H1 (cell line): Measurements from ENCODE around the gene CACNG5. TPM values are rescaled to one million over a fixed set of nuclear protein-coding genes. Genes with fewer than 3 reads are reported as not detected.

Source experiments
- CTCF ChIA-PET: fragments of 300-600 bp; sonication (Branson Sonifier 250); formaldehyde crosslinking; loops from one replicate; lab custom pipeline; 2021; ENCODE audit not compliant: partially characterized antibody; lab: Charles Lee
- POLR2A ChIA-PET: fragments of 300-600 bp; sonication (Branson Sonifier 250); formaldehyde crosslinking; loops from one replicate; lab custom pipeline; 2021; ENCODE audit warnings: inconsistent platforms; ENCODE audit not compliant: partially characterized antibody; lab: Charles Lee
- DNase-seq, 2 experiments: peaks; one replicate each; pipeline versions ENCODE4 v3.0.0 to v3.0.0-alpha.2; 2010 to 2022; ENCODE audit warnings: low spot score in 2 of 2, low read depth in 1 of 2, mixed read lengths in 1 of 2
- FAIRE-seq: peaks from 2 replicates; lab custom pipeline; 2011; peaks lifted over from hg19 to GRCh38; lab: Jason Lieb, UNC
- H2AFZ ChIP-seq: 2 replicates; pipeline ENCODE4 v1.8.1; 2012; ENCODE audit warnings: low read length, inconsistent platforms
- H2AK5ac ChIP-seq: 2 replicates; pipeline ENCODE4 v1.6.1; 2013; ENCODE audit warnings: low read depth, low read length
- H2BK120ac ChIP-seq: replicated peaks from 2 replicates; pipeline ENCODE3; 2013; ENCODE audit warnings: low read depth, low read length, inconsistent platforms
- H2BK12ac ChIP-seq: 2 replicates; pipeline ENCODE4 v1.6.1; 2013; ENCODE audit warnings: low read depth, low read length
- H2BK15ac ChIP-seq: 2 replicates; pipeline ENCODE4 v1.6.1; 2013; ENCODE audit warnings: low read length
- H2BK20ac ChIP-seq: 2 replicates; pipeline ENCODE4 v1.6.1; 2013; ENCODE audit warnings: low read length
- H2BK5ac ChIP-seq: 2 replicates; pipeline ENCODE4 v1.6.1; 2013; ENCODE audit warnings: low read depth, low read length
- H3K14ac ChIP-seq: 2 replicates; pipeline ENCODE4 v1.6.1; 2013; ENCODE audit warnings: inconsistent platforms; ENCODE audit not compliant: insufficient read length
- H3K18ac ChIP-seq: 2 replicates; pipeline ENCODE4 v1.6.1; 2013; ENCODE audit warnings: low read length; ENCODE audit errors: extremely low read depth
- H3K23ac ChIP-seq: 2 replicates; pipeline ENCODE4 v1.6.1; 2013; ENCODE audit warnings: inconsistent platforms; ENCODE audit not compliant: insufficient read length
- H3K23me2 ChIP-seq: 2 replicates; pipeline ENCODE4 v1.6.1; 2013; ENCODE audit warnings: low read depth, low read length
- H3K27ac ChIP-seq: 2 replicates; pipeline ENCODE4 v1.6.1; 2011; ENCODE audit warnings: low read depth, low read length, inconsistent platforms
- H3K27me3 ChIP-seq, 4 experiments: replicated peaks in 1 of 4; 1 replicate in 1 of 4; 2 replicates in 3 of 4; pipeline versions ENCODE4 v1.6.1 to v1.8.1; 2011 to 2013; ENCODE audit warnings: low read length in 3 of 4, mild to moderate bottlenecking in 3 of 4, inconsistent platforms in 2 of 4, mixed read lengths in 2 of 4, moderate library complexity in 1 of 4; ENCODE audit not compliant: control insufficient read depth in 3 of 4, insufficient read depth in 3 of 4; ENCODE audit errors: extremely low read depth in 1 of 4
- H3K36me3 ChIP-seq, 4 experiments: 2 replicates each; pipeline versions ENCODE4 v1.6.1 to v1.8.1; 2011 to 2013; ENCODE audit warnings: mild to moderate bottlenecking in 4 of 4, low read length in 3 of 4, moderate library complexity in 2 of 4, control low read depth in 1 of 4, inconsistent platforms in 1 of 4; ENCODE audit not compliant: insufficient read depth in 4 of 4, control insufficient read depth in 2 of 4
- H3K4ac ChIP-seq: replicated peaks from 2 replicates; pipeline ENCODE3; 2013; ENCODE audit warnings: low read length, low read depth, mixed read lengths, inconsistent platforms; ENCODE audit not compliant: insufficient read length
- H3K4me1 ChIP-seq, 4 experiments: replicated peaks in 1 of 4; 1 replicate in 1 of 4; 2 replicates in 3 of 4; pipeline versions ENCODE4 v1.6.1 to v1.8.1; 2011 to 2013; ENCODE audit warnings: low read length in 3 of 4, inconsistent platforms in 2 of 4, mixed read lengths in 1 of 4; ENCODE audit not compliant: insufficient read depth in 4 of 4, control insufficient read depth in 3 of 4
- H3K4me2 ChIP-seq, 2 experiments: 2 replicates each; pipeline versions ENCODE4 v1.6.1 to v1.8.1; 2011 to 2013; ENCODE audit warnings: low read depth in 2 of 2, low read length in 2 of 2, control low read depth in 1 of 2, inconsistent platforms in 1 of 2, mild to moderate bottlenecking in 1 of 2; ENCODE audit not compliant: insufficient read depth in 1 of 2
- H3K4me3 ChIP-seq, 4 experiments: fragments of 200-600, 300-600 bp in 1 of 4; sonication (generic), shearing (Covaris generic), sonication (Bioruptor Twin) in 1 of 4; 2 replicates each; pipeline versions ENCODE4 v1.5.1 to v1.8.1; 2011 to 2016; ENCODE audit warnings: low read length in 4 of 4, low read depth in 3 of 4, control low read depth in 2 of 4, inconsistent platforms in 2 of 4, mild to moderate bottlenecking in 2 of 4, mixed read lengths in 1 of 4, moderate library complexity in 1 of 4; ENCODE audit not compliant: insufficient read depth in 2 of 4; ENCODE audit errors: extremely low read depth in 1 of 4
- H3K56ac ChIP-seq: replicated peaks from 2 replicates; pipeline ENCODE3; 2013; ENCODE audit warnings: low read depth, mild to moderate bottlenecking, mixed read lengths, low read length, inconsistent platforms; ENCODE audit not compliant: insufficient read length
- H3K79me1 ChIP-seq: 2 replicates; pipeline ENCODE4 v1.6.1; 2013; ENCODE audit warnings: low read depth, low read length, control low read depth
- H3K79me2 ChIP-seq, 2 experiments: 2 replicates each; pipeline versions ENCODE4 v1.6.1 to v1.8.1; 2012 to 2013; ENCODE audit warnings: low read length in 2 of 2, mild to moderate bottlenecking in 2 of 2, inconsistent platforms in 1 of 2; ENCODE audit not compliant: insufficient read depth in 2 of 2, control insufficient read depth in 1 of 2
- H3K9ac ChIP-seq, 4 experiments: replicated peaks in 1 of 4; 1 replicate in 1 of 4; 2 replicates in 3 of 4; pipeline versions ENCODE4 v1.6.1 to v1.8.1; 2011 to 2013; ENCODE audit warnings: low read depth in 3 of 4, low read length in 3 of 4, control low read depth in 2 of 4, mild to moderate bottlenecking in 2 of 4, moderate library complexity in 2 of 4, inconsistent platforms in 1 of 4; ENCODE audit errors: extremely low read depth in 1 of 4
- H3K9me3 ChIP-seq, 2 experiments: 2 replicates each; pipeline versions ENCODE4 v1.6.1 to v1.8.1; 2012 to 2013; ENCODE audit warnings: mild to moderate bottlenecking in 2 of 2, moderate library complexity in 2 of 2, control low read depth in 1 of 2, inconsistent platforms in 1 of 2, low read depth in 1 of 2, low read length in 1 of 2, mixed read lengths in 1 of 2; ENCODE audit not compliant: insufficient read depth in 2 of 2
- H4K20me1 ChIP-seq, 2 experiments: replicated peaks in 1 of 2; 2 replicates each; pipeline versions ENCODE3 to v1.8.1; 2011 to 2013; ENCODE audit warnings: inconsistent platforms in 2 of 2, low read length in 2 of 2, mild to moderate bottlenecking in 1 of 2; ENCODE audit not compliant: insufficient read depth in 2 of 2, control insufficient read depth in 1 of 2
- H4K5ac ChIP-seq: 2 replicates; pipeline ENCODE4 v1.6.1; 2013; ENCODE audit warnings: low read length, low read depth, mixed read lengths, inconsistent platforms; ENCODE audit not compliant: insufficient read length
- H4K8ac ChIP-seq: 2 replicates; pipeline ENCODE4 v1.8.0; 2013; ENCODE audit warnings: mild to moderate bottlenecking, moderate library complexity, low read length, inconsistent platforms; ENCODE audit not compliant: insufficient read depth; ENCODE audit errors: extremely low read depth
- H4K91ac ChIP-seq: replicated peaks from 2 replicates; pipeline ENCODE3; 2013; ENCODE audit warnings: low read length, mixed read lengths, inconsistent platforms; ENCODE audit not compliant: insufficient read length
- RBBP5 ChIP-seq: IDR thresholded peaks from 2 replicates; pipeline ENCODE4 v1.7.1; 2012; ENCODE audit warnings: low read depth, mild to moderate bottlenecking, inconsistent platforms, low read length, moderate library complexity, borderline replicate concordance
- TAF1 ChIP-seq: IDR thresholded peaks from 2 replicates; pipeline ENCODE4 v1.6.1; 2011; ENCODE audit warnings: mild to moderate bottlenecking, low read depth, low read length
- YY1 ChIP-seq: IDR thresholded peaks from 2 replicates; pipeline ENCODE4 v1.6.1; 2011; ENCODE audit warnings: low read depth, mild to moderate bottlenecking, low read length
- WGBS, 2 experiments: shearing (Covaris generic) in 1 of 2; methylation state at CpG; one replicate each; pipeline versions ENCODE4 v1.1.6 to v1.1.7; 2013 to 2015; ENCODE audit warnings: low lambda C conversion rate in 2 of 2, mixed read lengths in 2 of 2, inconsistent platforms in 1 of 2, low coverage in 1 of 2, missing lambda C conversion rate in 1 of 2; ENCODE audit not compliant: insufficient replicate concordance in 2 of 2, insufficient coverage in 1 of 2, insufficient read length in 1 of 2; ENCODE audit errors: extremely low coverage in 1 of 2, missing lambda C conversion rate in 1 of 2; 5-methylcytosine and 5-hydroxymethylcytosine counted together
- polyA plus RNA-seq, 7 experiments: library from polyadenylated mRNA; depleted of rRNA in 3 of 7; stranded (reverse) in 5 of 7; unstranded in 2 of 7; fragments of >200 nt in 5 of 7; fragments of 200-250 nt in 2 of 7; gene quantifications; 1 replicate in 5 of 7; 2 replicates in 1 of 7; 4 replicates in 1 of 7; pipeline versions ENCODE4 v1.2.1 to v1.2.3, GENCODE V29; 2011 to 2013; ENCODE audit warnings: missing spikeins in 2 of 7, mixed read lengths in 2 of 7
- total RNA-seq: library from RNA; stranded (reverse); fragmentation: NEBNext Ultra II Directional; extraction: Animal tissue kit (Norgen Biotek cat#: 25700); gene quantifications from 2 replicates; pipeline ENCODE4 v1.2.1, GENCODE V29; 2021
- TF ChIP-seq, protein P1 (sequence below): IDR thresholded peaks from 2 replicates; pipeline ENCODE4 v1.6.1; 2011; ENCODE audit warnings: low read depth, mild to moderate bottlenecking, low read length; ENCODE audit not compliant: insufficient read depth

Gene CACNG5
- total and polyA plus RNA-seq, 2 of the 8 experiments (the other 6 are each of a cell fraction or from before 2014, with no cell fraction given): 2.2 to 3.1 TPM

- Histone ChIP-seq H3K4ac (no peak overlapping the region), H3K23ac (no peak overlapping the region), H3K9ac (no peak overlapping the region), H2AFZ (no peak overlapping the region), H3K9me3 (peaks cover 1 to 10% of the 10 kb centered on the region in 2 experiments; a peak in 3 of 4 replicates), H3K14ac (no peak overlapping the region), H4K5ac (no peak overlapping the region), H2BK15ac (no peak overlapping the region), H3K27me3 (0 out of 7 replicates have a peak, but pooled peaks cover 0 to 3% (median 0%) of the 10 kb centered on the region in 4 experiments), H3K23me2 (no peaks in the 10 kb centered on the region), H2BK5ac (no peak overlapping the region), H4K20me1 (no peaks in the 10 kb centered on the region), H3K36me3 (no peaks in the 10 kb centered on the region), H2BK120ac (no peak overlapping the region), H3K27ac (no peak overlapping the region), H3K4me1 (no peaks in the 10 kb centered on the region), H2BK12ac (no peak overlapping the region), H3K79me2 (no peaks in the 10 kb centered on the region), H3K18ac (no peak overlapping the region), H3K4me2 (no peak overlapping the region), H3K79me1 (0 out of 2 replicates have a peak, but pooled peaks cover 2% of the 10 kb centered on the region), H3K4me3 (no peak overlapping the region), H3K56ac (no peak overlapping the region), H4K91ac (no peak overlapping the region), H2BK20ac (no peak overlapping the region), H2AK5ac (no peak overlapping the region), H4K8ac (no peak overlapping the region)
- no peak for TF ChIP-seq RBBP5
- TF ChIP-seq TAF1: no peak
- TF ChIP-seq, protein P1, sequence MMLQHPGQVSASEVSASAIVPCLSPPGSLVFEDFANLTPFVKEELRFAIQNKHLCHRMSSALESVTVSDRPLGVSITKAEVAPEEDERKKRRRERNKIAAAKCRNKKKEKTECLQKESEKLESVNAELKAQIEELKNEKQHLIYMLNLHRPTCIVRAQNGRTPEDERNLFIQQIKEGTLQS: no peak
- no peak for TF ChIP-seq YY1
- 83% methylated on average over 4 of the region's 4 CpGs; no CpG with 5 or more reads in 1 of the 2 experiments for WGBS, 2 experiments
- POLR2A ChIA-PET: interaction anchor here (0.5 kb wide), 1 partner anchor 59 kb away, joined by 3 read pairs; no protein-coding TSS in a partner anchor
- no peak for DNase-seq
- FAIRE-seq: no peak
- CTCF ChIA-PET: interaction anchor here (0.6 to 2.4 kb wide), 18 partner anchors 9 to 134 kb away, joined by 3 to 9 read pairs (median 4); no protein-coding TSS in a partner anchor
Observed at GRCh38 chr17:66841744-66842143, 6.8 kb downstream of the CACNG5 start.
